Muscle of back (tissue), 11 donors: ENCODE measurements around the gene BLM. TPM values are rescaled to one million over a fixed set of nuclear protein-coding genes. Genes with fewer than 3 reads are reported as not detected.

Source experiments
- DNase-seq, 3 donors: peaks; one replicate each; pipeline versions ENCODE4 v3.0.0 to v3.0.0-alpha.2; 2013
- polyA plus RNA-seq, 10 donors: library from polyadenylated mRNA; unstranded; fragments of 120-200 nt; gene quantifications; one replicate each; pipeline ENCODE4 v1.2.1, GENCODE V29; 2013; ENCODE audit not compliant: insufficient read length in 10 of 10

The BLM gene
- polyA plus RNA-seq, 10 donors, result 2.9 to 9.5 (median 5.6) TPM

GRCh38 chr15:90691369-90691768, 25.8 kb upstream of the BLM start:
- DNase-seq, result no peak

DNA sequence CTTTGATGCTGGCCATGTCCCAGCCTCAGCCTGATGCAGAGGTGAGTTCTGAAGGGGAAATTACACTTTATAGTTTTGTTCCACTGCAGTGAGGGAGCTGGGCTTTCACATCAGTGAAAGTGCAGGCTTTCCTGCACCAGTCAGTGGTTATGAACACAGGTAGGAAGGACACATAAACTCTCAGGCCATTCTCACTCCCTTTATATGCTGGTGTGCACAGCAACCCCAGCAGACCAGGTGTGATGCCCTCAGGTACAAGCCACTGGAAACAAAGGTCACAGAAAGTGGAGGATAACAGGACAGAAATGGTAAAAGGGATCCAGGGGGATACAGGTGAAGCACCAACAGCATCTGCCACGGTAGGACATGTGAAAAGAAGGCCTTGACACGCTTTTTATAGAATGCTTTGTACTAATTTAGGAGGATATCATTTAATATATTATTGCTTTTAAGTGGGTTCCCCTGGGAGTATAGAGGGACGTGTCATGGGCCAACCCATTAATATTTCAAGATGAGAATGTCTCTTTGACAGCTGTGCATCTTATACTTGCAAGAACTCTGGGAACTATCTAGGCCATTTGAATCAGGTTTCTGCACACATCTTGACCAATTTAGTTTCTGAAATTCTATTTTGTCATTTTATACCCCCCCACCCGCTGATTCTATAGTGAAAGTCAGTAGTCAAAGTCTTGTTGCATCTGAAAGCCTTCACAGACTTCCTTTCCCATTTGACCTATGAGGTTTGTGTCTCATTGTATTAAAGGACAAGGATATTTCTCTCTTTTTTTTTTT, 25.0 kb upstream of the BLM start:
- DNase-seq, result no peak

GRCh38 chr15:90694987-90695386, 22.2 kb upstream of the BLM start:
- no peak for DNase-seq

DNA sequence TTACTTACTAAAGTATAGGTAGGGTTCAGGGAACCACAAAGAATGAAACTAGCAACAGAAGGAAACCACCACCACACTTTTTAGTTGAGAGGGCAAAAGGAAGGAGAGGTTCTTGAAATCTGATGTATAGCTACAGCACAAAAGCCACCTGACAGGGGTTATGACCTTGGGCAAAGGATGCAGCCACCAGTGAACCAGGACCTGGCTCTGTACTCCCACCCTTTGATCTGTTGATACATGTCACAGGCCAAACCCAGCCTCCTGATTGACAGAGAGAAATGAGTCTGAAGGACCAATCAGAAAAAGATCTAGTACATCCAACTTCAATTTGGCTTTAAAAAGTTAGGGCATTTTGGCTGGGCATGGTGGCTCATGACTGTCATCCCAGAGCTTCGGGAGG, 20.0 kb upstream of the BLM start:
- no peak for DNase-seq

DNA sequence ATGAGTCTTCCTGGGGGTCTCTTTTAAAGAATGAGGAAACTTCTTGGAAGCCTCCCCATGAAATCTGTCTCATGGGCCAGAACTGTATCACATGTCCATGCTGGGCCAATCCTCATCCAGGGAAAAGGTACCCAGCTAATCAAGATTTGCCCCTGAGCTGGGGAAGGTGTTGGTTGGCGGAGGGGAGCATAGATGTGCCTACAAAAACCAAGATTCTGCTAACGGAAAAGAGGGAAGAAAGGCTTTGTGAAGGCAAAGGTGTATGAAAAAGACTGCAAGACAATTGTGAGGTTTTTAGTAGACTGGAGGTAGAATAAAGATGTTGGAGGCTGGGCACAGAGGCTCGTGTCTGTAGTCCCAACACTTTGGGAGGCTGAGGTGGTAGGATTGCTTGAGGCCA, 18.5 kb upstream of the BLM start:
- DNase-seq, result no peak

- DNase-seq, result no peak
Measured at GRCh38 chr15:90701048-90701447, 16.1 kb upstream of the BLM start.

DNA sequence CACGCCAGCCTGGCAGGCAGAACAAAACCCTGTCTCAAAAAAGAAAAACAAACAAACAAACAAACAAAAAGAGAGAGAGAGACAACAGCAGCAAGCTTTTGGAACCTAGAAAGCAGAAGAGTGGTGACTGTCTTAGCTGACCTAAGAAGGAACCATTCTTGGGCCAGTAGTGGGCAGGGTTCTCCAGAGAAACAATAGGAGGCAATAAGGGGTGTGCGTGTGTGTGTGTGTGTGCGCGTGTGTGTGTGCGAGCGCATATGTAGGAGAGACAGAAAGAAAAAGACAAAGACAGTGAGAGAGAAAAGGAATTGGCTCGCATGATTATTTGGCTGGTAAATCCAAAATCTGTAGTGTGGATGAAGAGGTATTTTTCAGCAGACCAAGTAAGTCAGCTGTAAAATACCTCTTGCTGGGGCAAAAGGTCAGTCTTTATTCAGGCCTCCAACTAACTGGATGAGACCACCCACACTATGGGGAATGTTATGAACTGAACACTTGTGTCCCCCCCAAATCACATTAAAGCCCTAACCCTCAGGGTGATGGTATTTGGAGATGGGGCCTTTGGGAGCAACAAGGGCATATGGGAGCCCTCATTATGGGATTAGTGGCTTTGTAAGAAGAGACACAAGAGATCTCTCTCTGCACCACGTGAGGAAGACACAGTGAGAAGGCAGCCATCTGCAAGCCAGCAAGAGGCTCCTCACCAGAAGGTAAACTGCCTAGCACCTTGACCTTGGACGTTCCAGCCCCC, 15.1 kb upstream of the BLM start:
- DNase-seq, result peak in 1 of 3 donors; percentile 28

DNA sequence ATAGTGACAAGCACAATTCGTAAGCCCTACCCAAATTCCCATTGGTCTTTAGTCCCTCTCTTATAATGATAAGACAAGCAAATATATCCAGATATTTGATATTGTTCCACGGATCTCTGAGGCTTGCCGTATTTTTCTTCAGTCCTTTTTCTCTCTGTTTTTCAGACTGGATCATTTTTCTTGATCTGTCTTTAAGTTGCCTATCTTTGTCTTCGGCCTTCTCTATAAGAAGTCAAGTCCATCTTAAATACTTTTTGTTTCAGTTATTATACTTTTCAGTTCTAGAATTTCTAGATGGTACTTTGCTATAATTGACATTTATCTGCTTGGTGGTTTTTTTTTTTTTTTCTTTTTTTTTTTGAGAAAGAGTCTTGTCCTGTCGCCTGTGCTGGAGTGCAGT, 13.7 kb upstream of the BLM start:
- no peak for DNase-seq

DNA sequence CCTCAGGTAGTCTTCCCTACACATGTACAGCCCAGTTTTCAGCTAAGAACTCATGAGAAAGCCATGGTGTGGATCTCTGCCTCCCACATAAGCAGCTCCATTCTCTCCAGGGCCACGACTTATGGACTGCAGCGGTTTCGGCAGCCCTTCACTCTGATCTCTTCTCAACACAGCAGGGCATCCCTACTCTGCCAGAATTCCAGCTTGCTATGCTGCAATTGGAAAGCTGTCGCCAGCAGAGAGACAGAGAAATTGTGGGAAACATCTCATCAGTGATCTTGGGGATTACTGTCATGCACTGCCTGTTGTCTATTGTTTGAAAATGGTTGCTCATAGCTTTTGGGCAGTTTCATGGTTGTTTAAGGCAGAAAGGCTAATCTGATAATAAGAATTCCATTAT, 11.9 kb upstream of the BLM start:
- no peak for DNase-seq

GRCh38 chr15:90706394-90707327, 10.5 kb upstream of the BLM start:
- no peak for DNase-seq

DNA sequence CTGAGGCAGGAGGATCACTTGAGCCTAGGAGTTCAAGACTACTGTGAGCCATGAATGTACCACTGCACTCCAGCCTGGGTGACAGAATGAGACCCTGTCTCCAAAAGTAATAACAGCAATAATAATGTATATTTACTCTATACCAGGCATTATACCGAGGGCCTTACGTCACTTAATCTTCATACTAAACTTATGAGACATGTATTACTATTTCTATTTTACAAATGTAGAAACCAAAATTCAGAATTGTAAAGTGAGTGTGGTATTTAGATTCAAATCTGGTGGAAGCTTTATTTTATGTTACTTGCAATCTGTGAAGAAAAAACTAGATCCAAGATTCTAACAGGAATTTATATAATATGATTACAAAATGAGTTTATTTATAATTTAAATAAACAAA, 9.7 kb upstream of the BLM start:
- no peak for DNase-seq

DNA sequence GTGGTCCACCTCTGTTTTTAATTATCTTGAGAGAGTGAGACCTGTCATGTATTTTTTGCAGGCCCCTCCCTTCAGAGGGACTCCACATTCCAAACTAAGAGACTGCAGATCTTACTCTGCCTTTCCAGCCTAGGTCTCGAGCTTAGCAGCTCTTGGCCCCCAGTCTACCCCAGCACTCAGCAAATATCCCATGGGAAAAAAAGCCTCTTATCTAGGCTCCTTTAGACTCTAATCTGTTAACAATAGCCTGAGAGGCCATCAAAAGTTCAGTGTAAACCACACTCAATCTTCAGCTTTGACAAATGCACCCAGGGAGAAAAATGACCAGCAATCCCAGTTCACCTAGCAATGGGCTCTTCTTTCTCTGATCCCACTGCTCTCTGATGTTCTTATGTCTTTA, 8.6 kb upstream of the BLM start:
- DNase-seq, result no peak

- no peak for DNase-seq
Measured at GRCh38 chr15:90709278-90709677, 7.9 kb upstream of the BLM start.

- no peak for DNase-seq
Measured at GRCh38 chr15:90710436-90711027, 6.6 kb upstream of the BLM start.

DNA sequence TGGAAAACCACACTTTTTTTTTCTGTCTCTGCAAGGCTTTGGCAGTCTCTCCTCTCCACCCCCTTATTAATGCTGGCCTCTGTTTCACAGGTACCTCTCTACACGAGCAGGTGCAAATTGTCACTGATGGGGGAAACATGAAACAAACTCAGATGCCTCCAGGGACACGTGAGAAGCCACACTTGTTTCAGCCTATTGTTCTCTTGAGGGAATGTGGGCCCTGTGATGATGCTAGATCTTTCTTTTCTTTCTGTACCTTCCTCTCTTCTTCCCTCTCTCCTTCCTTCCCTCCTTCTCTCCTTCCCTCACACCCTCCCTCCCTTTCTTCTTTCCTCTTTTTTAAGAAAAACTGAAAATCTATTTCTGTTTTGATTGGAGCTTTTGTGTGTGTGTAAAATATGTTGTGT, 5.7 kb upstream of the BLM start:
- DNase-seq, result no peak

DNA sequence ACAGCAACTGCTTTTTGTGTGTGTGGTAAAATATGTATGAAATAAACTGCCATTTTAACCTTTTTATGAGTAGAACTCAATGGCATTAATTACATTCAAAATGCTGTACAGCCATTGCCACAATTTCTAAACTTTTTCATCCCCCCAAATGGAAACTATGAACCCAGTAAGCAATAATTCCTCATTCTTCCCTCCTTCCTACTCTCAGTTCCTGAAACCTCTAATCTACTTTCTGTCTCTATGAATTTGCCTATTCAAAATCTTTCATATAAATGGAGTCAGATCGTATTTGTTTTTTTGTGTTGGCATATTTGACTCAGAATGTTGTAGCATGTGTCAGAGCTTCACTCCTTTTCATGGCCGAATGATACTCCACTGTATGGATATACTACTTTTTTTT, 5.3 kb upstream of the BLM start:
- DNase-seq, result no peak

DNA sequence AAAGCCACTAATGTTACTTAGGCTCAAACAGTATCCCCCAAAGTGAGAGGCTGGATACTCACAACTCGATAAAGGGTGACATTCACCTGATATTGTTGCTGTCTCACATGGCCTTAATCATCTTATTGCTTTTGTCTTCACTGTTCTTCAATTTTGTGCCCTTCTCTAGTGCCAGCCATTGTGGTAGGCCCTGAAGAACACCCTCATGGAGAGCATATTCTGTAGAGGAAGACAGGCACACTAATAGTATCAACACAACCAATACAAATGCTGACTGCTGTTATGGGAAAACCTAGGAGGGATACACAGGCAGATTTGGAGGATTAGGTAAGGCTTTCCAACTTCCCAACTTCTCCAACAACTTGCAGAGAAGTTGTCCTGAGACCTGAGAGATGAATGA, 4.1 kb upstream of the BLM start:
- DNase-seq, result no peak

DNA sequence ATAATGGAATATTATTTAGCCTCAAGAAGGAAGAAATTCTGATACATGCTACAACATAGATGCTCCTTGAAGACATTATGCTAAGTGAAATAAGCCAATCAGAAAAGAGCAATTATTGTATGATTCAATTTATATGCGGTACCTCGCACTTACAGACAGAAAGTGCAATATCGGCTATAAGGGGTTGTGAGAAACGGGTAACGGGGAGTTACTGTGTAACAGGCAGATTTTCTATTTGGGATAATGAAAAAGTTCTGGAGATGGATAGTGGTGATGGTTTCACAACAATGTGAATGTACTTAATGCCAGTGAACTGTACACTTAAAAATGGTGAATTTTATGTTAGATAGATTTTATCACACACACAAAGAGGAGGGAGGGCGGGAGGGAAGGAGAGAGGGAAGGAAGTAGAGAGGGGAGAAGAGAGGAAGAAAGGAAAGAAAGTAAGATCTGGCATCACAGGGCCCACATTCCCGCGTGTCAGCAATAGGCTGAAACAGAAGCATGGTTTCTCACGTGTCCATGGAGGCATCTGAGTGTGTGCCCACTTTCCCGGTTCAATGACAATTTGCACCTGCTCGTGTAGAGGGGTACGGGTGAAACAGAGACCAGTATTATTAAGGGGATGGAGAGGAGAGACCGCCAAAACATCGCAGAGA, 700 bp upstream of the BLM start:
- peak in 1 of 3 donors; percentile 26 for DNase-seq

DNA sequence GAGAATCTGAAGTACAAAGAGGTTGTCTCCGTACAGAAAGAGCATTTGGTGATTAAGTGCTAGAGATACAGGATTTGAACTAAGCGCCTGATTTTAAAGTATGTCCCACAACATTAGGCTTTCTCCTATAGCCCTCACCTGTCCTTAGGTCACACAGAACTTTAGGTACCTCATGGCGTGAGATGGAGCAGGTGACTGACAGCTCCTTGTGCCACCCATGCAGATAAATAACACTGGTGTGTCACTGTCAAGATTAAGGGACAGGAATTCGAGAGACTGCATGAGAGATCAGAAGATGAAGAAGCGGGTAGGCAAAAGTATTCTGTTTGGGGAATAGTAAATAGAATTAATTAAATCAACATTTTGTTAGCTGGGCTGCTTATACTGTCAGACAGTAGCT, 1.1 kb downstream of the BLM start:
- DNase-seq, result no peak

DNA sequence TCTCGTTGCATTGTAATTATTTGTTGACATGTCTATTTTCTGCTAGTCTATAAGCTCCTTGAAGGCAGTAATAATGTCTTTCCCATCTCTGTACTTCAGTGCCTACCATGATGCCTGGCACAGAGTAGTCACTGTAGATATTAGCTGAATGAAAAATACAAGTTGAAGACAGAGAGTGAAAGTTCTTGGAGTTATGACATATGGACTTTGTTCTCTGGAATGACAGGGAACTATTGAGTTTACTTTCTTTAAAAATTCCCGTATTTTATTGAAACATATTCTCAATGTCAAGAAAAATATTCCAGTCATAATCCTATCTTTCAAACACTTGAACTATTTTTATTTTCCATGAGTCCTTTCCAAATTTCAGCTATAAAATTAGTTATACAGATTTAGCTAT, 3.0 kb downstream of the BLM start:
- DNase-seq, result no peak

DNA sequence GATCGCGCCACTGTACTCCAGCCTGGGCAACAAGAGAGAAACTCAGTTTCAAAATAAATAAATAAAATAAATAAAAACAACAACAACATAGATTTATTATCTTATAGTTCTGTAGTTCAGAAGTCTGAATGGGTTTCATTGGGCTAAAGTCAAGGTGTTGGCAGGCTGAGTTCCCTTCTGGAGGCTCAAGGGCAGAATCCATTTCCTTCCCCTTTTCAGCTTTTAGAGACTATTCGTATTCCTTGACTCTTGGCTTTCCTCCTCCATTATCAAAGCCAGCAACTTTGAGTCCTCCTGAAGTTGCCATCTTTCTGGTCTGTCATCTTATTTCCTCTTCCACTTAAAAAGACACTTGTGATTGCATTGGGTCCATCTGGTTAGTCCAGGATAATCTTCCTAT, 12.1 kb downstream of the BLM start:
- DNase-seq, result no peak
